Measurements from ENCODE around the gene RMDN3.
A peak's percentile ranks its signal among the peaks of the same experiment; 100 is the strongest.

Gene RMDN3

DNA sequence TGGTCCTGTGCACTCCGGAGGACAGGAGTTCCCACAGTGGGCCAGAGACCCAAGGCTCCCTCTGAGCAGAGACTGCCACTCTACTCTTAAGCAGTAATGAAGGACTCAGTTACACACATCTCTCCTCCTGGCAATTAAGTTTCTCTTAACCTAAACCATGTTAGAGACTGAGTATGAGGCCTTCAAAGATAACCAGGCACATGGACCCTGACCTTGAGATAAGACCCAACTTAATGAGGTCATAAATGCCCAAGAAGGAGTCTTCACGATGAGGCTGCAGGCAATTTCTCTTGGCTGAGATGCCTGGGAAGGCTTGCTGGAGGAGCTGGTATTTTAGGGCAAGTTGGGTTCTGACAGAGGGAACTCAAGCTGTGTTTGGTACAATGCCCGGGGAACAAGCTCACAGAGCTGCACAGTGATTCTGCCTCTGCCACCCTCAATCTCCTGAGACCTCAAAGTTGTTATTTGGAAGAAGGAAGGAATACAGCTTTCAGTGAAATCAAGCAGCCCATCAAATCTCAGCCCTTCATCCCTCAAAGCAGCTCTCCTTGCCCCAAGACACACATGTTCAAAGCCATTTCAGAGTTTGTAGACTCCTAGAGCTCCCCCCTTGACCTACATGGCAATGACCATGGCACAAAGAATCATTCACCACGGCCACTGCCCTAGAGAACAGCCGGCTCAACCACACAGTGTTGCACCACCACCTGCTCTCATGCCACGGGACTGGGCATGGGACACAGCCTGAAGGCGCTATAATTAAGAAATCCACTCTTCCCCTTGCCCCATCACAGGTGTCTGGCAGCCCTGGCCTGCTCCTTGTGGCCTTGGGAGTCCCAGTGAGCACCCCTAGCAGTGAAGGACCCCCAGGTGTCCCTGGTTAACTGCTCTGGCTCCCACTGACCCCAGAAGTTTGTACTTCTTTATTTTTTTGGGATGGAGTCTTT is 7.1 kb downstream of the RMDN3 start:
- no peak for DNase-seq (ENCODE audit: low spot score)

DNA sequence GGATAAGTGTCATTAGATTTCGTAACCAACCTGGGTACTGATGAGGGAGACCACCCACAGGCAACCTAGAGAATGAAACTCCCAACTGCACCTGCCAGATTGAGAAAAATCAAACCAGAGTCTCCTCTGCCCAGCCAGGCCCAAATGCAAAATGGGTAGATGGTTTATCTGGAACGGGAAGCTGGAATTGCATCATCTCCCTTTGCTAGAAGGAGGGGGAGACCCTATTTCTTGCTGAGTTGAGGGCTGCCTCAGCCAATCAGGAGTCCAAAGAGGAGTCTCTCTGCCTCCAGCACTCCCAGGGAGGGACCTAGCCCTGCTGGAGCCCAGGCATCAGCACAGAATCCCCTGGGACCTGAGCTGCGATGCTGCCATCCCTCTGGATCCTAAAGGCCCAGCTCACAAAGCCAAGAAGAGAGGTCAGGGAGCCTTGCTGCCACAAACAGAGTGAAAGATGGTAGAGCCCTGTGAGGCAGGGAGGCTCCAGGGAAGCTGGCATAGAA is 8.1 kb downstream of the RMDN3 start:
- no peak for DNase-seq (ENCODE audit: low spot score)

DNA sequence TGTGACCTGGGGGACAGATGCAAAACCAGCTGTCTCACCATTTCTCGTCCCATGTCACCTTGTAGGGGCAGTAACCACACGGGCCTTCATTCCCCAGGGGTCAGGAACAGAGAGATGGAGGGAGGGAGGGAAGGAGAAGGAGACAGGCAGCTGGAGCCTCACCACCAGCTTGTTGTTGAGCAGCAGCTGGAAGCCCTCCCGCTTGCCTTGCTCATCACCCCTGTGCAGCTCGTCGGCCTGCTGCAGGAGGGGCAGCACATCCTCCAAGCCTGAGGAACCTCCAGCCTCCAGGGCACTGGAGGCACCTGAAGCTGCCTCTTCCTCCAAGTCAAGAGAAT is 10.3 kb downstream of the RMDN3 start:
- no peak for DNase-seq (ENCODE audit: low spot score)

DNA sequence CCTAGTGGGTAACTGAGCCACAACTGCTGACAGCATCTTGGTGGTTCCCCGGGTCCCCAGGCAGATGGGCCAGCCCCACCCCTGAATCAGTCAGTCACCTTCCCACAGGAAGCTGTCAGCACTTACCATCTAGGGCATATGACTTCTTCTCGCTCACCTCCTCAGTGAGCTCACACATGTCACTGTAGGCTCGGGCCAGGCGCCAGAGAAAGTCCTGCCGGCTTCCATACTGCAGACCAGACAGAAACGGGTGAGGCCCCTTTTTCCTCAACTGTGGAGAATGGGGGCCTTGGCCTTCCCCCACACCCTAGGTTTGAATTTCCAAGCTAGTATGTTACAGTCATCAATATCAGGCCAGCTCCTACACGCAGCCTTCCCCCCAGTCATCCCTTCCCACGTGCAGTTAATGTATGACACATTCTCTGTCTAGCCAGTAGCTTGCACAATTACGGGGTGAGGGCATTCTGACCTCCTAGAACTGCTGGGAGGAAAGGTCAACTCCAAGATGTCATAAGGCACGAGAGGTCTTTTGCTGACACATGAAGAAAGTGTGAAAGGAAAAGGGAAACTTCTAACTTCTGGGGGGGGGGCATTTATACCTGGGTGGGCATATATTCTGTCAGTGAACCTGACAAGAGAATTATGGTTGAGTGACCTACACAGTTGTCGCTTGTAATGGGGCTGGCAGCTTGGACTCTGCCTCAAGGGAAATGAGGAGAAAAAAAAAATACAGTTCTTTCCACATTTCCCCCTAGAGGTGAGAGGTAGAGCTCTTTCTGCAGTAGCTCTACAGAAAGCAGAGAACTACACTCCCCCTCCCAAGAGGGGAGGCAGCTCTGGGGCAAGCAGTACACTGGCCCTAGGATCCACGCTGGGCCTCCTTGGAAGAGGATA is 10.9 kb downstream of the RMDN3 start:
- DNase-seq (ENCODE audit: low spot score), result no peak

DNA sequence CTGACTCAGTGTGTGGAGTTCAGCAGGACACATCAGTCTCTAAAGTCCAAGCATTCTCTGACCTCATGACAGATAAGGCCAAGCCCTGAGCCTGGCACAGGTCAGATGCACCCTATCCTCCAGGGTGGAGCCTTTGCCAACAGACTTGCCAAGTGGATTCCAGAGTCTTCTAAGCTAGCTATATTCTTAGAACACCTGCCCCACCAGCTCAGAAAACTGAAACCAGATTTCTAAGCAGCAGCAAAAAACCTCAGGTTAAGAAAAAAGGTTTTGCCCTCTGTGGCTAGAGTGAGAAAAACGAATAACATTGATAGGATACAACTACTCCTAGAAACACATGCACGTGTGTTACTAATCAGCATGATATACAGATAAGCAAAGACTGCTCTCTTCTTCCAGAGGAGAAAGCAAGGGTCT is 11.6 kb downstream of the RMDN3 start:
- no peak for DNase-seq (ENCODE audit: low spot score)

DNA sequence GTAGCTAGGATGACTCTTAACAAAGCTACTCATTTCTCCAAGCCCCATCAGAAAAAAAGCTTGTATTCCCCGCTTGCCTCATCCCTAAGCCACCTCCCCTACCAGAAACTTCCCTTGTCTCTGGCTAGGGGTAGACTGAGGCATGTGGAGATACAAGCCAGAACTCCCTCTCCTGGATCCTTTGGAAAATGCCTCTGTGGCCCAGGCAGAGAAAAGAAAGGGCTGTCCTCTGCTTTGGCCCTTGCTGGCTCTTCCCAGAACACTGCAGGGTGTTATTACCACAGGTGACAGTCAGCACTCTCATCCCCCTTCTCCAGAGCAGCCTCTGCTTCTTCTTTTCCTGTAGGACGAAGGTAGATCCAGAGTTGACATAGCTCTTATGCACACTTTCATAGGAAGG is 15.2 kb downstream of the RMDN3 start:
- DNase-seq (ENCODE audit: low spot score), result no peak

DNA sequence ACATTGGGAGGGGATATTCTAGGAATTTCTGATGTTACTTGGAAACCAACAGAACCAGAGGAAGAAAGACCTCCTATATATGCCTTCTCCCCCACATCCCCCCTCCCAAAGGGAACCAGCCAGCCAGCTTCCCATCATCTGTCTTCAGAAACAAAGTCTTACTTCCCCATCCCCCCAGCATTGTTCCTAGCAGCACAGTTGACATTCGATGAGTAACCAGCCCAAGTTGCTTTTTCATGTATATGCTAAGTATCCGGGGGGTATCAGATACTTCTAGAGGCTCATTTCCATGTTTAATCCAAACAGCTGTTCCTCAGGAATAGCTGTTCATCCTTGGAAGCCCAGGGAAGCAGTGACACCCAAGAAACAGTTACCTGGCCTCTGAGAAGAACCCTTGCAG is 16.0 kb downstream of the RMDN3 start:
- no peak for DNase-seq (ENCODE audit: low spot score)

DNA sequence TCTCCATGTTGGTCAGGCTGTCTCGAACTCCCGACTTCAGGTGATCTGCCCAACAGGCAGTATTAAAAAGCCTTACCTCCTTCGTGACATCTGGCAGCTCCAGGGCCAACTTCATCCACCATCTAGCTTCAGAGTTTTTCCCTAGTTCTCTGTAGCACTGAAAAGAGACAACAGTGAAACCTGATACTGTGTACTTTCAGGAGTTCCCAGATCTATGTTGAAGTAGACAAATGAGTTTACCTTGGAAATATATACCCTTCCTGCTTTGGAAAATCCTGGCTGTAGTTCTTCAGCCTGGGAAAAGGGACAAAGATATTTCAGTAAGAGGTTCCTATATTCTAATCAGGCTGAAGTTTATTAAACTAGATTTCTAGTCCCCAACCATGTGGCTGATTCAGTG is 18.0 kb downstream of the RMDN3 start:
- no peak for DNase-seq (ENCODE audit: low spot score)

DNA sequence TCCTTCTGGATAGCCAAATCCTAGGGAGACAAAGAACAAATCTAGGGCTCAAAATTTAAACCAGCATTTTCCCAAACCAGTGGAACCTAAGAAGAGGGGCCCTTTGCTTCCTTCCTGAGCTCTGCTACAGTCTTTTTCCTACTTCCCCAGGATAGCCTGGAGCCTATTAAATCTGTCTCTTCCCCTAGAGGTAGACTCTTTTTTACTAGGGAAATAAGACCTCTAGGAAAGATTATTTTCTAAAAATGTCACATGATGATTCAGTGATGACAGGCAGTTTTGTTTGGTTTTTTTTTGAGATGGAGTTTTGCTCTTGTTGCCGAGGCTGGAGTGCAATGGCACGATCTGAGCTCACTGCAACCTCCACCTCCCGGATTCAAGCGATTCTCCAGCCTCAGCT is 18.5 kb downstream of the RMDN3 start:
- no peak for DNase-seq (ENCODE audit: low spot score)

DNA sequence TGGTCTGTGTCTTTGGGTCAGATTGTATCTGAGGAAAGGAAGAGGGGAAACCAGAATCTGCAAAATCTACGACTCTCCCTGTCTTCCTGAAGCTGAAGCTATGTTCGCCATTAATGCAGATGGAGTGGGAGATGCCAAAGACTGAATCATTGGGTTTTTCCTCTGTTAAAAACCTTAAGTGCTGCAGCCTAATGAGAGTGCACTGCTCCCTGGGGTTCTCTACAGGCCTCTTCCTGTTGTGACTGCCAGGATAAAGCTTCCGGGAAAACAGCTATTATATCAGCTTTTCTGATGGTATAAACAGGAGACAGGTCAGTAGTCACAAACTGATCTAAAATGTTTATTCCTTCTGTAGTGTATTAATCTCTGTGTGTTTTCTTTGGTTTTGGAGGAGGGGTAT is 24.0 kb downstream of the RMDN3 start:
- DNase-seq (ENCODE audit: low spot score), result no peak

DNA sequence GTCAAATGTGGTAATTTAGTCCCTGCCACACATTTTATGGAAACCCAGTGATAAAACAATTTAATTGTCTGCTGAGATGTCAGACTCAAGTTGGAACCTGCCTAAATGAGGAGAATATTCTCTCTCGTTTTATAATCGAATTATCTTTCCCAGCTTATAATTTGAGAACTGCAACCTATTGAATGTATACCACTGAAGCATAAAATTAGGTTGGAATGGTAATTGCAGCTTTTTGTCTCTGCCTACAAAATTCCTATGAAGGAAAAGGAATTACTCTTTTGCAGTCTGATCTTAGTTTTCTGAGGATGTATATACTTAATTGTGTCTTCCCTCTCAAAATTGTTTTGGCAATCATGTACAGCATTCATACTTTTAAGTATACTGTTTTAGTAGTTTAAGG is 31.1 kb downstream of the RMDN3 start:
- no peak for DNase-seq (ENCODE audit: low spot score)

DNA sequence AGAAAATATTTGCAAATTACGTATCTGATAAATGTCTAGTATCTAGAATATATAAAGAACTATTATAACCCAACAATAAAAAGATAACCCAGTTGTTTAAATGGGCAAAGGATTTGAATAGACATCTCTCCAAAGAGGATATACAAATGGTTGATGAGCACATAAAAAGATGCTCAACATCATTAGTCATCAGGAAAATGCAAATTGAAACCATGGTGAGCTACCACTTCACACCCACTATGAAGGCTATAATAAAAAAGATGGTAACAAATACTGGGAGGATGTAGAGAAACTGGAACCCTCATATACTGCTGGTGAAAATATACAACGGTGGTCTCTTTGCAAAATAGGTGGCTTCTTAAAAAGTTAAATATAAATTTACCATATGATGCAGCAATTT is 32.1 kb downstream of the RMDN3 start:
- no peak for DNase-seq (ENCODE audit: low spot score)

DNA sequence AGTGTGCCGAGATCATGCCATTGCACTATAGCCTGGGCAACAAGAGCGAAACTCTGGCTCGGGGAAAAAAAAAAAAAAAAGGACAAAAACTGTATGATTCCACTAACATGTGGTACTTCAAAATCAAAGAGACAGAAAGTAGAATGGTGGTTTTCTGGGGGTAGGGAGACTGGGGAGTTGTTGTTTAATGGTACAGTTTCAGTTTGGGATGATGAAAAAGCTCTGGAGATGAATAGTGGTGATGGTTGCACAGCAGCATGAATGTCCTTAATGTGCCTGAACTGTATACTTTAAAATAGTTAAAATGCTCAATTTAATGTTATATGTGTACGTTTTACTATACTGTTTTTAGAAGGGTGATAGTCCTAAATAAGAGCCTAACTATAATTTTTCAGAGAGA is 32.7 kb downstream of the RMDN3 start:
- no peak for DNase-seq (ENCODE audit: low spot score)

DNA sequence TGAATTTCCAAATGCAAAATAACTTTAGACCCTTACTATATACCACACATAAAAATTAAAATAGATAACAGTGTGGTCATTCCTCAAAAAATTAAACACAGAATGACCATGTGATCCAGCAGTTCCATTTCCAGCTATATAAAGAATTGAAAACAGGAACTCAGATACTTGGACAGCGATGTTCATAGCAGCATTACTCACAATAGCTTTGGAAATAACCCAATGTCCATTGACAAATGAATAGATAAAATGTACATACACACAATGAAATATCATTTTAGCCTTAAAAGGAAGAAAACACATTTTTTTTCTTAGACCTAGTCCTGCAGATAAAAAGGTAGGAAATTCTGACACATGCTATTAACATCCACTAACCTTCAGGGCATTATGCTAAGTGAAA is 33.4 kb downstream of the RMDN3 start:
- no peak for DNase-seq (ENCODE audit: low spot score)

DNA sequence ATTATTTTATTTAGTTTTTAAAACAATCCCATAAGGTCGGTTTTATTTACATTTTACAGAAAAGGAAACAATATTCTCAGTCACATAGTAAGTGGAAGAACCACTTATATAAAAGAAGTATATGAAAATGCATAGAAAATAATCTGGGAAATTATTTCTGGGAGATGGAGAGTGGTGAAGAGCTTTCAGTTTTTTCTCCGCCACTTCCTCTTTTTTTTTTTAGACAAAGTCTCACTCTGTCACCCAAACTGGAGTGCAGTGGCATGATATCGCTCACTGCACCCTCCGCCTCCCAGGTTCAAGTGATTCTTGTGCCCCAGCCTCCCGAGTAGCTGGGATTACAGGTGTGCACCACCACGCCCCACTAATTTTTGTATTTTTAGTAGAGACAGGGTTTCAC is 38.9 kb downstream of the RMDN3 start:
- no peak for DNase-seq (ENCODE audit: low spot score)

DNA sequence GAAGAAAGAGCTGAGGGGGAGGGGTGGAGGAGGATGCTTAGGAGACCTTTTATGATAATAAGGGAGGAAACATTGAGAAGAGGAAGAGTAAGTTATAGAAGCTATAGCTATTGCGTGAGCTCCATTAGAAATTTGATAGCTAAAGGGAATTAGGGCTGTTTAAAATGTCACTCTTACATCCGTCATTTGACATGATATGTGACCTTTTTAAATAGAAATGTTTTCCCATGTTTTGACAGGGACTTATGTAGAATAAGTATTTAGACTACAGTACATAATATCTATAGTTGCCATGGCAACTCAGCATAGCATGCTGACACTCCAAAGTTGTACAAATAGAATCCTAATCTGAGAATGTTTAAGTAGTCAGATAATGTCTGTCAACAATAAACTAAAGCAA is 40.9 kb downstream of the RMDN3 start:
- DNase-seq (ENCODE audit: low spot score), result no peak

DNA sequence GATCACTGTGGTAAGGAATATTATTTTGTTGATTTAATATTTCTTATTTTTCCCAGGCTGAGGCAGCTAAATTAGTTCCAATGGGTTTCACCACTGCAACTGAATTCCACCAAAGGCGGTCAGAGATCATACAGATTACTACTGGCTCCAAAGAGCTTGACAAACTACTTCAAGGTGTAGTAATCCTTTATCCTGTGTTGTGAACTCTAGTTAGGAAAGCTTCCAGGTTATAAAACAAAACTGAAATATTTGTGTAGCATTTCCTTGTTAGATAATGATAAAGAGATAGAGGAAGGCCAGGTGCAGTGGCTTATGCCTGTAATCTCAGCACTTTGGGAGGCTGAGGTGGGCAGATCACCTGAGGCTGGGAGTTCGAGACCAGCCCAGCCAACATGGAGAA is 48.9 kb downstream of the RMDN3 start:
- no peak for DNase-seq (ENCODE audit: low spot score)

DNA sequence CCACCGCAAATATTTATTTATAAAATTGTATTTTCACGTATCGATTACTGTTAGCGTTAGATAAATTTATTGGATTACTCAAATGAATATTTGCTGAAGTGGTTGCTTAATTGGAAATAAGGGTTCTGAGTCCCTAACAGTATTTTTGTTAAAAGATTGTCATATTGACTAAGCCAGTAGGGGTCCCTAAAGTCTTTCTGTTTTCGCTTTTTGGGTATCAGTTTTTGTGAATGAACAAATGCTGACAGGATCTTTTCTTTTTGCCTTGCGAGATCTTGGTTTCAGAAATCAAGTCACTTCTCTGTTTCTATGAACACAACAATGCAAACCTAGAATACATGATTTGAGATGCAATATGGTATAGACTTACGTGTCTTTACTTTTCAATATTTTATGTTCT is 53.0 kb downstream of the RMDN3 start:
- no peak for DNase-seq (ENCODE audit: low spot score)

DNA sequence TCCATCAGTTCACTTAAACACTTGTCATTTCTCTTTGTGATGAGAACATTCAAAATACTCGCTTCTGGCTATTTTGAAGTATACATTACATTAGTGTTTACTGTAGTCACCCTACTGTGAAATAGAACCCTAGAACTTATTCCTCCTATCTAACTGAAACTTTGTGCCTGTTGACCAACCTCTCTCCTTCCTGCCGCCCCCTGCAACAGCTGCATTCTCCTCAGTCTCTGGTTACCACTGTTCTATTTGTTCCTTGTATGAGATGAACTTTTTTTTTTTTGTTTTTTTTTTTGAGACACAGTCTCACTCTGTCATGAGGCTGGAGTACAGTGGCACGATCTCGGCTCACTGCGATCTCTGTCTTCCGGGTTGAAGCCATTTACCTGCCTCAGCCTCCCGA is 57.1 kb downstream of the RMDN3 start:
- no peak for DNase-seq (ENCODE audit: low spot score)

DNA sequence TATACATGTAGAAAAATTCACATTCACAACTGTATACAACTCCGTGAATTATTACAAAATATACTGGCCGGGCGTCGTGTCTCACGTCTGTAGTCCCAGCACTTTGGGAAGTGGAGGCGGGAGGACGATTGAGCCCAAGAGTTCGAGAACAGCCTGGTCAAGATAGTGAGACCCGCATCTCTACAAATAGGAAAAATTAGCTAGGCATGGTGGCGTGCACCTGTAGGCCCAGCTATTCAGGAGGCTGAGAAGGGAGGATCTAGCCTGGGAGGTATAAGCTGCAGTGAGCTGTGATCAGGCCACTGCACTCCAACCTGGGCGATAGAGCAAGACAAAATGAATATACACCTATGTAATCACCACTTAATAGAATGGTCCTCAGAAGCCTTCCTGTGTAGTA is 58.8 kb downstream of the RMDN3 start:
- no peak for DNase-seq (ENCODE audit: low spot score)

DNA sequence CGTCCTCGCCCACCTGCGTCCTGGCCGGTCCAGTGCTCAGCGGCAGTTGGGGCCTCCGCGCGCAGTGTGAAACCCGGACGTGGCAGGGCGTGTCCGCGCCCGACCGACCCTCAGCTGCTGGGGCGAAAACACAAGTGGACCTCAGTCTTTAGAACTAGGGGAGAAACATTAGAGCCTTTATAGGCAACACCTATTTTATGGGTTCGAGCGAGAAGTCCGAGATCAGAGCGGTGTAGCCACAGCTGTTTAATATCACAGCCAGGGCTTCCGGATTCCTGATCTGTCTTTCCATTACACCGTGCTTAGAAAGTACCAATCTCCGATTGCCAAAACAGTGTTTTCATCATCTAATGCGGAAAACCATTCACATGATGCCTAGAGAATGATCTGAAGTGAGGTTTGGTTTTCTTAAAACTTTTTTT is 59.6 kb downstream of the RMDN3 start:
- DNase-seq (ENCODE audit: low spot score), result no peak

DNA sequence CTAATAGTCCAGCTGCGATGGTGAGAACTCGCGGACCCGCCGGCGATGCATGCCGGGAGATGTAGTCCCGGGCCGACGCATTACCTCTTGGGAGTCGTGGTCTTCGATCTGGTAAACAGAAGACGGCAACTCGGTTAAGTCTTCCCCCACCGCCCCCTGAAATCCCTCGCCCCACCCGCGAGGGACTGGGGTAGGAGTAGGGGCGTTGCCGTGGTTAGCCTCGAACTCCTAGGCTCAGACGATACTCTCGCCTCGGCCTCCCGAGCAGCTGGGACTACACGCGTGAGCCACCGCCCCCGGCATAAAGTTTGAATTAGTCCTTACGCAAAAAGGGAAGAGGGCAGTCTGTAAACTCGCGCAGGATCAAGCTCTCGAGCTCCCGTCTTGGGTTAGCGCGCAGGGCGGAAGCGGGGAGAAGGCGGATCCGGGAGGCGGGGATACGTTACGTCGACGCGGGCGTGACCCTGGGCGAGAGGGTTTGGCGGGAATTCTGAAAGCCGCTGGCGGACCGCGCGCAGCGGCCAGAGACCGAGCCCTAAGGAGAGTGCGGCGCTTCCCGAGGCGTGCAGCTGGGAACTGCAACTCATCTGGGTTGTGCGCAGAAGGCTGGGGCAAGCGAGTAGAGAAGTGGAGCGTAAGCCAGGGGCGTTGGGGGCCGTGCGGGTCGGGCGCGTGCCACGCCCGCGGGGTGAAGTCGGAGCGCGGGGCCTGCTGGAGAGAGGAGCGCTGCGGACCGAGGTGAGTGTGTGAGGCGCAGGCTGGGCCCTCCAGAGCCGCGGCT is 60.2 kb downstream of the RMDN3 start, which contains the start of gene RAD51:
Gene RAD51 (plus strand): TSS at position 487 of the 781 bp plus-strand sequence. CDS start 3,585 bp downstream, outside the sequence.
- DNase-seq (ENCODE audit: low spot score), result peak; percentile 94
